Prostate gland (tissue), 2 donors: ENCODE data around the gene IL1RN.

Experiments used
- POLR2A ChIP-seq: fragments of 450-650 bp; IDR thresholded peaks from one replicate; pipeline ENCODE4 v1.6.1; 2016; ENCODE audit warnings: antibody characterized with exemption, mild to moderate bottlenecking
- POLR2AphosphoS5 ChIP-seq: sonication (generic); formaldehyde crosslinking; IDR thresholded peaks from one replicate; pipeline ENCODE4 v1.6.1; 2017; ENCODE audit warnings: antibody characterized with exemption
- TF ChIP-seq, protein P1 (sequence below), 4 experiments: fragments of 200-600 bp in 2 of 4; fragments of 450-650 bp in 2 of 4; sonication (generic) in 2 of 4; IDR thresholded peaks; 1 replicate in 3 of 4; 2 replicates in 1 of 4; pipeline ENCODE4 v1.5.1; 2016 to 2019; ENCODE audit warnings: antibody characterized with exemption in 4 of 4, mild to moderate bottlenecking in 2 of 4, moderate library complexity in 2 of 4

DNA sequence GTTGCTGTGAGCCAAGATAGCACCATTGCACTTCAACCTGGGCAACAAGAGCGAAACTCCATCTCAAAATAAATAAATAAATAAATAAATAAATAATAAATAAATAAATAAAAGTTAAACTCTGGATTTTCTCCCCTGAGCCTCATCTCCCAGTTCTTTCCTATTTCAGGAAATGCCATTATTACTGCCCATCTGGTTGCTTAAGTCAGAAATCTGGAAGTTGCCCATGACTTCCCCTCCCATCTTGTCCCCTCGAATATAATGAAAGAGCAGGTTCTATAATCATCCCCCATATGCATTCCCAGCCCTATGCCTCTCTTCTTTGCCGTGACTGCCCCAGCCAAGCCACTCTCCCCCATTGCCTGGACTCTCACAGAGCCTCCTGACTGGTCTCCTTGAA, 42.2 kb downstream of the IL1RN start:
- TF ChIP-seq, protein P1, sequence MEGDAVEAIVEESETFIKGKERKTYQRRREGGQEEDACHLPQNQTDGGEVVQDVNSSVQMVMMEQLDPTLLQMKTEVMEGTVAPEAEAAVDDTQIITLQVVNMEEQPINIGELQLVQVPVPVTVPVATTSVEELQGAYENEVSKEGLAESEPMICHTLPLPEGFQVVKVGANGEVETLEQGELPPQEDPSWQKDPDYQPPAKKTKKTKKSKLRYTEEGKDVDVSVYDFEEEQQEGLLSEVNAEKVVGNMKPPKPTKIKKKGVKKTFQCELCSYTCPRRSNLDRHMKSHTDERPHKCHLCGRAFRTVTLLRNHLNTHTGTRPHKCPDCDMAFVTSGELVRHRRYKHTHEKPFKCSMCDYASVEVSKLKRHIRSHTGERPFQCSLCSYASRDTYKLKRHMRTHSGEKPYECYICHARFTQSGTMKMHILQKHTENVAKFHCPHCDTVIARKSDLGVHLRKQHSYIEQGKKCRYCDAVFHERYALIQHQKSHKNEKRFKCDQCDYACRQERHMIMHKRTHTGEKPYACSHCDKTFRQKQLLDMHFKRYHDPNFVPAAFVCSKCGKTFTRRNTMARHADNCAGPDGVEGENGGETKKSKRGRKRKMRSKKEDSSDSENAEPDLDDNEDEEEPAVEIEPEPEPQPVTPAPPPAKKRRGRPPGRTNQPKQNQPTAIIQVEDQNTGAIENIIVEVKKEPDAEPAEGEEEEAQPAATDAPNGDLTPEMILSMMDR (IDR thresholded peaks at IDR 0.05) = no peak
- TF ChIP-seq POLR2A = no peak
- no peak for TF ChIP-seq POLR2AphosphoS5
